Measurements from ENCODE around the gene DTNB. TPM values are rescaled to one million over a fixed set of nuclear protein-coding genes. Genes with fewer than 3 reads are reported as not detected.
A peak's percentile ranks its signal among the peaks of the same experiment; 100 is the strongest.

DTNB gene
- total RNA-seq, 1 experiment from 2014 or later: 19.6 TPM

- Histone ChIP-seq H3K4me3 (ENCODE audit: low read depth, low read length, poor library complexity, severe bottlenecking) (peak overlapping the region; percentile 82), H3K4me1 (ENCODE audit: insufficient read depth, low read length, poor library complexity, severe bottlenecking) (peaks cover 18% of the 10 kb centered on the region), H3K9me3 (ENCODE audit: low read depth, low read length, poor library complexity, severe bottlenecking) (no peaks in the 10 kb centered on the region), H3K27me3 (replicated peaks; ENCODE audit: insufficient read depth, low read depth, low read length, poor library complexity) (no peaks in the 10 kb centered on the region), H3K36me3 (ENCODE audit: insufficient read depth, low read length, poor library complexity, severe bottlenecking) (no peaks in the 10 kb centered on the region), H3K27ac (ENCODE audit: low read depth, low read length, poor library complexity, severe bottlenecking) (peak overlapping the region; percentile 82)
- ChIA-PET CTCF (no interaction called here), POLR2A (ENCODE audit: low non-redundant PET) (no interaction called here)
- peak; percentile 41 for DNase-seq (ENCODE audit: low spot score)
- intact Hi-C loops (cut with micrococcal nuclease; ENCODE audit: unreplicated experiment): no loop called here
- BruUV-seq (replicated peaks): no TSS peak
- TF ChIP-seq CTCF (conservative IDR thresholded peaks at IDR 0.05; ENCODE audit: low read depth, low read length) (no peak), EZH2 (IDR thresholded peaks at IDR 0.05; ENCODE audit: borderline replicate concordance, low read depth, low read length, poor library complexity, severe bottlenecking) (no peak)
Observed at GRCh38 chr2:25340181-25340921, 333.0 kb downstream of the DTNB start.

- CTCF ChIA-PET: no interaction called here
- H3K4me3 ChIP-seq (ENCODE audit: low read depth, low read length, poor library complexity, severe bottlenecking): peak overlapping the region; percentile 82
- no peaks in the 10 kb centered on the region for H3K36me3 ChIP-seq (ENCODE audit: insufficient read depth, low read length, poor library complexity, severe bottlenecking)
- POLR2A ChIA-PET (ENCODE audit: low non-redundant PET): no interaction called here
- H3K4me1 ChIP-seq (ENCODE audit: insufficient read depth, low read length, poor library complexity, severe bottlenecking): peaks cover 18% of the 10 kb centered on the region
- no peak for DNase-seq (ENCODE audit: low spot score)
- TF ChIP-seq CTCF (conservative IDR thresholded peaks at IDR 0.05; ENCODE audit: low read depth, low read length) (no peak), EZH2 (IDR thresholded peaks at IDR 0.05; ENCODE audit: borderline replicate concordance, low read depth, low read length, poor library complexity, severe bottlenecking) (no peak)
- H3K27me3 ChIP-seq (replicated peaks; ENCODE audit: insufficient read depth, low read depth, low read length, poor library complexity): no peaks in the 10 kb centered on the region
- H3K27ac ChIP-seq (ENCODE audit: low read depth, low read length, poor library complexity, severe bottlenecking): peak overlapping the region; percentile 82
- H3K9me3 ChIP-seq (ENCODE audit: low read depth, low read length, poor library complexity, severe bottlenecking): no peaks in the 10 kb centered on the region
- intact Hi-C loops (cut with micrococcal nuclease; ENCODE audit: unreplicated experiment): no loop called here
- BruUV-seq (replicated peaks): no TSS peak
Observed at GRCh38 chr2:25339791-25340180, 333.6 kb downstream of the DTNB start.

GRCh38 chr2:25339211-25339674 lies 334.1 kb downstream of the DTNB start:
- no peak for DNase-seq (ENCODE audit: low spot score)
- Histone ChIP-seq H3K27ac (ENCODE audit: low read depth, low read length, poor library complexity, severe bottlenecking) (peak overlapping the region; percentile 48), H3K27me3 (replicated peaks; ENCODE audit: insufficient read depth, low read depth, low read length, poor library complexity) (no peaks in the 10 kb centered on the region), H3K4me1 (ENCODE audit: insufficient read depth, low read length, poor library complexity, severe bottlenecking) (peaks cover 18% of the 10 kb centered on the region), H3K36me3 (ENCODE audit: insufficient read depth, low read length, poor library complexity, severe bottlenecking) (no peaks in the 10 kb centered on the region), H3K4me3 (ENCODE audit: low read depth, low read length, poor library complexity, severe bottlenecking) (no peak overlapping the region), H3K9me3 (ENCODE audit: low read depth, low read length, poor library complexity, severe bottlenecking) (no peaks in the 10 kb centered on the region)
- intact Hi-C loops (cut with micrococcal nuclease; ENCODE audit: unreplicated experiment): no loop called here
- BruUV-seq (replicated peaks): no TSS peak
- TF ChIP-seq CTCF (conservative IDR thresholded peaks at IDR 0.05; ENCODE audit: low read depth, low read length) (no peak), EZH2 (IDR thresholded peaks at IDR 0.05; ENCODE audit: borderline replicate concordance, low read depth, low read length, poor library complexity, severe bottlenecking) (no peak)
- POLR2A ChIA-PET (ENCODE audit: low non-redundant PET): no interaction called here
- CTCF ChIA-PET: no interaction called here

All from A673 (cell line).